ENCODE data around the gene STK25. TPM values are rescaled to one million over a fixed set of nuclear protein-coding genes. Genes with fewer than 3 reads are reported as not detected.

STK25 gene
- total RNA-seq = 177 and 183 TPM in 2 replicates
- 192 and 199 TPM in 2 replicates for polyA plus RNA-seq

DNA sequence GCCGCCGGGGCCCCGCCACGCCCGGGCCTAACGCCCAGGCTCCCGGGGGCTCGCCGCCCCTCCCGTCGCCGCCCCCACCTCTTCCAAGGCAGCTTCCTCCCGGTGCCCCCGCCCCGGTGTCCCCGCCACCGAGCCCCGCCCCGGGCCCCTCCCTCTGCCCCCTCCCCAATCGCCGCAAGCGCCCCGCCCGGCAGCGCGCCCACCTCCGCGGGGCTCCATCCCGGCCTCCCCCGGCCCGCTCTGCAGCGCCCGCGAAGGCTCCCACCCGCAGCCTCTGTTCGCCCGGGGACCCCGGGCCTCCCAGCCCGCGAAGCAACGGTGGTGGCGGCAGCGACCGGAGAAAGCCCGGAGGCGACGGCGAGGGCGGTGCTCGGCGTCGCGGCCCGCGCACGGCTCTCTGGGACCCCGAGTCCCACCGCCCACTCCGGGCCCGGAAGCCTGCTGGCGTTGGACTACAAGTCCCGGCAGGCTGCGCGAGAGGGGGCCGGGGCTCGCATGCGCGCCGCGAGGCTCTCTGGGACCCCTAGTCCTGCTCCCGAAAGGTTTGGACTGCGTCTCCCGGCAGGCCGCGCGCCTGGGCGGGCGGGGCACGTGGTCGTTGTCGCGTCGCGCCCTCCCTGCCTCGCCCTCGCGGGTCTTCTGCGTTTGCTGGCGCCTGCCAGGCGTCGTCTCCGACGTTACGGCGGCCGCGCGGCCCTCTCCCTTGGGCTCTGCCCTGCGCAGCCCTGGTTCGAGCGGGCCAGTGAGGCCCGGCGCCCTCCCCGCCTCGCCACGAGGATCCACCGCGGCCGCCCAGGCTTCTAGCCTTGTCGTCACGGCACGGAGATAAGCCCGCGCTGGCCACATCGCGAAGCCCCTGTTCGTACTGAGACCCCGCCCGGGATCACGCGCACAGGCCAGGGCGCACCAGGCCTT is at the start of gene STK25:
Gene STK25, minus strand, starts transcription at position 345 of the 915 bp plus-strand sequence. CDS start 549 bp downstream, outside the sequence.
- Histone ChIP-seq H3K36me3 (replicated peaks; ENCODE audit: insufficient read depth, low read depth) (no peaks in the 10 kb centered on the region), H3K4me1 (ENCODE audit: insufficient read depth) (peaks cover 20% of the 10 kb centered on the region), H3K4me2 (peak within 1 kb of the TSS; percentile 100), H3K4me3 (peak within 1 kb of the TSS; percentile 57), H3K27me3 (no peaks in the 10 kb centered on the region), H3K27ac (peak within 1 kb of the TSS; percentile 85), H3K9me2 (replicated peaks; ENCODE audit: insufficient read depth) (no peaks in the 10 kb centered on the region), H4K20me1 (ENCODE audit: insufficient read depth, poor library complexity, severe bottlenecking) (peaks cover 37% of the 10 kb centered on the region), H3K79me2 (peaks cover 45% of the 10 kb centered on the region), H2AFZ (peak within 1 kb of the TSS; percentile 84), H3K9me3 (ENCODE audit: low read depth) (no peaks in the 10 kb centered on the region)
- TF ChIP-seq, protein P1, sequence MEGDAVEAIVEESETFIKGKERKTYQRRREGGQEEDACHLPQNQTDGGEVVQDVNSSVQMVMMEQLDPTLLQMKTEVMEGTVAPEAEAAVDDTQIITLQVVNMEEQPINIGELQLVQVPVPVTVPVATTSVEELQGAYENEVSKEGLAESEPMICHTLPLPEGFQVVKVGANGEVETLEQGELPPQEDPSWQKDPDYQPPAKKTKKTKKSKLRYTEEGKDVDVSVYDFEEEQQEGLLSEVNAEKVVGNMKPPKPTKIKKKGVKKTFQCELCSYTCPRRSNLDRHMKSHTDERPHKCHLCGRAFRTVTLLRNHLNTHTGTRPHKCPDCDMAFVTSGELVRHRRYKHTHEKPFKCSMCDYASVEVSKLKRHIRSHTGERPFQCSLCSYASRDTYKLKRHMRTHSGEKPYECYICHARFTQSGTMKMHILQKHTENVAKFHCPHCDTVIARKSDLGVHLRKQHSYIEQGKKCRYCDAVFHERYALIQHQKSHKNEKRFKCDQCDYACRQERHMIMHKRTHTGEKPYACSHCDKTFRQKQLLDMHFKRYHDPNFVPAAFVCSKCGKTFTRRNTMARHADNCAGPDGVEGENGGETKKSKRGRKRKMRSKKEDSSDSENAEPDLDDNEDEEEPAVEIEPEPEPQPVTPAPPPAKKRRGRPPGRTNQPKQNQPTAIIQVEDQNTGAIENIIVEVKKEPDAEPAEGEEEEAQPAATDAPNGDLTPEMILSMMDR (IDR thresholded peaks at IDR 0.05; ENCODE audit: poor library complexity) = no peak
- peak; percentile 99 for DNase-seq (ENCODE audit: low spot score)
- 1% methylated on average over 91 of the region's 122 CpGs for WGBS (ENCODE audit: low lambda C conversion rate, missing lambda C conversion rate)

DNA sequence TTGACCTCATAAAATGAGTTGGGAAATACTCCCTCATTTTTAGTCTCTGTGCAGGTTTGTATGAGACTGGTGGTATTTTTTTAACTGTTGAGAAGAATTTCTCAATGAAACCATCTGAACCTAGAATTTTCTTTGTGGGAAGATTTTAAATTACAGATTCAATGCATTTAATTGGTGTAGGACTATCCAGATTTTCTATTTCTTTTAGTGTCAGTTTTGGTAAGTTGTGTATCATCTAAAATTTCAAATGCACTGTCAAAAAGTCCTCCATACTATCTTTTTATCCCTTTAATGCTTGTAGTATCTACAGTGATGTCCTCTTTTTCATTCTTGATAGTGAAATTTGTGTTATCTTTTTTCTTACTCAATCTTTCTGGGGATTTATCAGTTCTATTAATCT is 48.4 kb upstream of the STK25 start:
- Histone ChIP-seq H3K9me2 (replicated peaks; ENCODE audit: insufficient read depth) (no peaks in the 10 kb centered on the region), H3K27me3 (no peaks in the 10 kb centered on the region), H3K4me2 (no peak overlapping the region), H3K36me3 (replicated peaks; ENCODE audit: insufficient read depth, low read depth) (no peaks in the 10 kb centered on the region), H3K79me2 (peaks cover 14% of the 10 kb centered on the region), H3K4me1 (ENCODE audit: insufficient read depth) (peaks cover 22% of the 10 kb centered on the region), H4K20me1 (ENCODE audit: insufficient read depth, poor library complexity, severe bottlenecking) (no peaks in the 10 kb centered on the region), H2AFZ (no peak overlapping the region), H3K4me3 (no peak overlapping the region), H3K27ac (no peak overlapping the region), H3K9me3 (ENCODE audit: low read depth) (peaks cover 3% of the 10 kb centered on the region)
- DNase-seq (ENCODE audit: low spot score) = no peak
- TF ChIP-seq, protein P1 (IDR thresholded peaks at IDR 0.05; ENCODE audit: poor library complexity) = no peak
- TF ChIP-seq EZH2phosphoT487 (IDR thresholded peaks at IDR 0.05; ENCODE audit: low read depth, severe bottlenecking, unreplicated experiment) (no peak), EZH2 (IDR thresholded peaks at IDR 0.05; ENCODE audit: borderline replicate concordance) (no peak)

DNA sequence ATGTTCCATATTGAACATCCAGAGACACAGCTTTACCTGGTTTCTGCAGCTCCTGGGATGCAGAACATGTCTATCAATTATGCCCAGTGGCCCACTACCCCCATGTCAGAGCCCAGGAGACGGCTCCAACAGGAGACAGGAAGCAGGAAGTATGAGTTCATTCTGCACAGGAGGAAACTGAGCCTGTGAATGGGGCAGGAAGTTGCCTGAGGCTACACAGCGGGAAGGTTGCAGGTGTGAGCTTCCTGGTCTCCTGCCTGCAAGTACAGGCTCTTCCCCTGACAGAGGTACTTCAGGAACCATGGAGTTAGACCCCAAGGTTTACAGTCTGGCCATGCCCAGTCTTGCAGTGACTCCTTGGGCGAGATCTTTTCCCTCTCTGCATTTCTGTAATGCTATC is 47.3 kb upstream of the STK25 start:
- TF ChIP-seq, protein P1 (IDR thresholded peaks at IDR 0.05; ENCODE audit: poor library complexity) = no peak
- TF ChIP-seq EZH2phosphoT487 (IDR thresholded peaks at IDR 0.05; ENCODE audit: low read depth, severe bottlenecking, unreplicated experiment) (no peak), EZH2 (IDR thresholded peaks at IDR 0.05; ENCODE audit: borderline replicate concordance) (no peak)
- Histone ChIP-seq H3K9me2 (replicated peaks; ENCODE audit: insufficient read depth) (no peaks in the 10 kb centered on the region), H3K27ac (no peak overlapping the region), H3K36me3 (replicated peaks; ENCODE audit: insufficient read depth, low read depth) (no peaks in the 10 kb centered on the region), H3K9me3 (ENCODE audit: low read depth) (peaks cover 3% of the 10 kb centered on the region), H4K20me1 (ENCODE audit: insufficient read depth, poor library complexity, severe bottlenecking) (no peaks in the 10 kb centered on the region), H3K4me2 (no peak overlapping the region), H3K4me1 (ENCODE audit: insufficient read depth) (peaks cover 26% of the 10 kb centered on the region), H3K79me2 (peaks cover 11% of the 10 kb centered on the region), H3K27me3 (no peaks in the 10 kb centered on the region), H2AFZ (no peak overlapping the region), H3K4me3 (no peak overlapping the region)
- 66% methylated on average over 3 of the region's 3 CpGs for WGBS (ENCODE audit: low lambda C conversion rate, missing lambda C conversion rate)
- DNase-seq (ENCODE audit: low spot score) = no peak
